HL-60 (cell line): ENCODE results near the gene UBE2E2.
A peak's percentile ranks its signal among the peaks of the same experiment; 100 is the strongest.

ENCODE experiments used
- DNase-seq, 2 experiments: peaks; one replicate each; pipeline ENCODE4 v3.0.0-alpha.2; 2010 to 2020; ENCODE audit warnings: low read depth in 1 of 2, low spot score in 1 of 2
- H3K27ac ChIP-seq: fragments of 250-450 bp; sonication (Bioruptor Pico); replicated peaks from 2 replicates; pipeline ENCODE4 v1.5.1; 2020; ENCODE audit warnings: mild to moderate bottlenecking, moderate library complexity
- H3K27me3 ChIP-seq: fragments of 250-450 bp; sonication (Bioruptor Pico); 2 replicates; pipeline ENCODE4 v1.5.1; 2021; ENCODE audit warnings: mild to moderate bottlenecking, moderate library complexity; ENCODE audit not compliant: insufficient read depth, poor library complexity, severe bottlenecking
- H3K4me3 ChIP-seq: replicated peaks from 2 replicates; pipeline ENCODE4 v1.5.1; 2011; ENCODE audit warnings: mild to moderate bottlenecking, control low read depth, low read length; ENCODE audit not compliant: insufficient read depth
- CTCF ChIP-seq: IDR thresholded peaks from one replicate; pipeline ENCODE4 v1.5.1; 2011; ENCODE audit warnings: low read length, control low read depth, inconsistent platforms; ENCODE audit not compliant: insufficient read depth
- GABPA ChIP-seq: IDR thresholded peaks from 2 replicates; pipeline ENCODE4 v1.6.1; 2012; ENCODE audit warnings: low read depth
- POLR2AphosphoS5 ChIP-seq: IDR thresholded peaks from 2 replicates; pipeline ENCODE4 v1.6.1; 2012; ENCODE audit warnings: low read depth
- REST ChIP-seq: IDR thresholded peaks from 2 replicates; pipeline ENCODE4 v1.6.1; 2012; ENCODE audit warnings: low read depth; ENCODE audit not compliant: insufficient replicate concordance
- SPI1 ChIP-seq: IDR thresholded peaks from 2 replicates; pipeline ENCODE4 v1.6.1; 2012; ENCODE audit warnings: low read depth, mild to moderate bottlenecking, borderline replicate concordance

UBE2E2 gene

GRCh38 chr3:23565041-23565775 is 362.1 kb downstream of the UBE2E2 start:
- TF ChIP-seq REST (no peak), GABPA (no peak), CTCF (no peak)

GRCh38 chr3:23566499-23566898 is 363.4 kb downstream of the UBE2E2 start:
- H3K4me3 ChIP-seq = no peak overlapping the region
- TF ChIP-seq CTCF (no peak), SPI1 (no peak), REST (no peak), POLR2AphosphoS5 (no peak), GABPA (no peak)
- H3K27me3 ChIP-seq = no peaks in the 10 kb centered on the region
- H3K27ac ChIP-seq = no peak overlapping the region
- no peak for DNase-seq

More at GRCh38 chr3:23565041-23565775, 362.1 kb downstream of the UBE2E2 start:
- Histone ChIP-seq H3K27ac (no peak overlapping the region), H3K27me3 (no peaks in the 10 kb centered on the region), H3K4me3 (no peak overlapping the region)
- no peak for DNase-seq

GRCh38 chr3:23567917-23568316 is 364.8 kb downstream of the UBE2E2 start:
- Histone ChIP-seq H3K27ac (no peak overlapping the region), H3K27me3 (no peaks in the 10 kb centered on the region), H3K4me3 (no peak overlapping the region)
- TF ChIP-seq POLR2AphosphoS5 (no peak), CTCF (no peak), SPI1 (no peak)
- DNase-seq = peak; percentile 10 to 13

- no peak for DNase-seq
- Histone ChIP-seq H3K27me3 (no peaks in the 10 kb centered on the region), H3K4me3 (no peak overlapping the region), H3K27ac (no peak overlapping the region)
- no peak for TF ChIP-seq POLR2AphosphoS5
- TF ChIP-seq REST = no peak
- no peak for TF ChIP-seq SPI1
- no peak for TF ChIP-seq GABPA
- no peak for TF ChIP-seq CTCF
Observed at GRCh38 chr3:23573827-23574226, 370.7 kb downstream of the UBE2E2 start.
